ENCODE results near the gene METTL17.

METTL17 gene

GRCh38 chr14:21041676-21042433, 52.1 kb downstream of the METTL17 start, which contains the start of gene RNASE7:
Gene RNASE7, plus strand, starts transcription at chr14:21042362. Its CDS starts 631 bp downstream, at chr14:21042993.
- Histone ChIP-seq H3K4me3 (no peak within 1 kb of the TSS), H3K27ac (no peak within 1 kb of the TSS)
- no peak for TF ChIP-seq CTCF (IDR thresholded peaks at IDR 0.05)
- no peak for DNase-seq (ENCODE audit: low spot score)

GRCh38 chr14:21042918-21043317, 53.1 kb downstream of the METTL17 start:
- no peak overlapping the region for H3K4me3 ChIP-seq
- TF ChIP-seq CTCF (IDR thresholded peaks at IDR 0.05), result no peak

GRCh38 chr14:21043387-21043973, 53.7 kb downstream of the METTL17 start:
- no peak overlapping the region for H3K4me3 ChIP-seq
- no peak for DNase-seq (ENCODE audit: low spot score)
- no peak for TF ChIP-seq CTCF (IDR thresholded peaks at IDR 0.05)
- no peak overlapping the region for H3K27ac ChIP-seq

More at GRCh38 chr14:21042918-21043317, 53.1 kb downstream of the METTL17 start:
- no peak overlapping the region for H3K27ac ChIP-seq
- DNase-seq (ENCODE audit: low spot score), result no peak

GRCh38 chr14:21043974-21044618, 54.3 kb downstream of the METTL17 start:
- no peak overlapping the region for H3K27ac ChIP-seq

More at GRCh38 chr14:21043974-21044618, 54.3 kb downstream of the METTL17 start:
- no peak for DNase-seq (ENCODE audit: low spot score)
- H3K4me3 ChIP-seq, result no peak overlapping the region
- TF ChIP-seq CTCF (IDR thresholded peaks at IDR 0.05), result no peak
